HG03457 (cell line): Measurements from ENCODE around the gene P4HA2.

Experiments
- ATAC-seq: cut with Tn5 transposase; IDR thresholded peaks from one replicate; pipeline ENCODE4 v1.9.1; 2021; ENCODE audit warnings: moderate number of reproducible peaks; ENCODE audit not compliant: unreplicated experiment

Gene P4HA2

DNA sequence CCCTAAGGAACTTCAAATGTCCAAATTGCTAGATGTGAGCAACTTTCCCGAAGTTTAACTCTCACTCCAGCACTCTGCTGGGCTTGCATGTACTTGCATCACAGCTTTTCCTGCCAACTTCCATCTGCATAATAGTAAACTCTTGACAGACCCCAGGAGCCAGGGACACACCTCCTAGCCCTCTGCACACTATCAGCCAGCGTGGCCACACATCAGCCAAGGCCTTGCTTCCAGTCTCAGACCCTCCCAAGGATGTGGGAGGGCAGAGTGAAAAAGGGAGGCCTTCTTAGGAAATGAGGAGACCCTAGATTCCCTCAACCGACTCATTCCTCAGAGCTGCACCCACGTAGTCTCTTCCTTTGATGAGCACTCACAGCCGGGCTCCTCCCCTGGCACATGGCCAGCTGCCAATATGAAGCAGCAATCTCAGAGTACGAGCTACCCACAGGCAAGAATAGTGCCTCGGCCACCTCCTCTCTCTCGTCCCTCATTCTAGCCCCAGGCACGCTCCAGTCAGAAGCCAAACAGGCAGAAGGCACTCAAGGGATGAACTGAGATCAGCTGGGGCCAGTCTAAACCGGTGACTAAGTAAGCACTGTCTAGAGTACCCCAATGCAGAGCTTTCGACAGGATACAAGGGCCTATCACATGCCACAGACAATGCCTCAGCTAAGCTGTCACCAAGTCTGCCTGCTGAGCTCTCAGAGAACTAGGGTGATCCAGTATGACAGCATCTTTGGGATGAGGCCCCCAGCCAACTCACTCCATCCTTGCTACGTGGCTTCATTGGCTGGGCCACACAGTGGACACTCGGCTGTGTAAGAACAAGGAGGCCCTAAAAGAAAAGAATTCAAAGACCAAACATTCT is 2.3 kb downstream of the P4HA2 start:
- no peak for ATAC-seq

GRCh38 chr5:132224716-132225115 is 2.9 kb downstream of the P4HA2 start:
- ATAC-seq, result no peak

DNA sequence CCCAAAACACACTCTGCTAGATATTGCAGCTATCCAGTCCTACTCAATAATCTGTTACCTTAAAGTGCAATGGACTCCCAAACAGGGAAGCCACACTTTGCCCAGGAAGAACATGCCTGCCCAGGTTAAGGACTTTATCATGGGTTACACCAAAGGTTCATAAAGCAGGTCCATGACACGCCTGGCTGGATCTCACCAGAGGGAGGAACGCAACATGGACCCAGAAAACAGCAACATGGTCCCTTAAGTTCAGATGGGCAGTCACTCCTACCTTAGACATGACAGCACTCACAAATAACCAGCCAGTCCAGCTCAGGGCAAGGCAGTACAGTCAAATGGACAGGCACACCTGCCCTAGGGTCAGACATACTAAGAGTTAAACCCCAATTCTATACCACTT is 3.8 kb downstream of the P4HA2 start:
- ATAC-seq, result no peak

DNA sequence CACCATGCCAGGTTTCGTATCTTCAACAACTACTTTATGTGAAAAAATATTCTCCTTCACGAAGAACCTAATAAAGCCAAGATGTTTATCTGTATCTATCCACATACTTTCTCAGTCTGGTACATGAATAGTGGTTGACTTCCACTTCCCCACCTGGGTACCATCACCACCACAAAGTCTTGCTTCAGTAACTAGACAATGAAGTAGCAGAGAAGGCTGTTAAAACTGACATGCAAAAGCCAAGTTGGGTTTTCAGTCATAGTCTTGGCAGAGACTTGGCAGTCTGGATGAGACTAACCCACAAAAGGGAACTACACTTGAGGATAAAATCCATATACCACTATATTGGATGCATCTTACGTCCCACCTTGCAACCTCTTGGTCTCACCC is 5.0 kb downstream of the P4HA2 start:
- ATAC-seq, result peak; percentile 78

DNA sequence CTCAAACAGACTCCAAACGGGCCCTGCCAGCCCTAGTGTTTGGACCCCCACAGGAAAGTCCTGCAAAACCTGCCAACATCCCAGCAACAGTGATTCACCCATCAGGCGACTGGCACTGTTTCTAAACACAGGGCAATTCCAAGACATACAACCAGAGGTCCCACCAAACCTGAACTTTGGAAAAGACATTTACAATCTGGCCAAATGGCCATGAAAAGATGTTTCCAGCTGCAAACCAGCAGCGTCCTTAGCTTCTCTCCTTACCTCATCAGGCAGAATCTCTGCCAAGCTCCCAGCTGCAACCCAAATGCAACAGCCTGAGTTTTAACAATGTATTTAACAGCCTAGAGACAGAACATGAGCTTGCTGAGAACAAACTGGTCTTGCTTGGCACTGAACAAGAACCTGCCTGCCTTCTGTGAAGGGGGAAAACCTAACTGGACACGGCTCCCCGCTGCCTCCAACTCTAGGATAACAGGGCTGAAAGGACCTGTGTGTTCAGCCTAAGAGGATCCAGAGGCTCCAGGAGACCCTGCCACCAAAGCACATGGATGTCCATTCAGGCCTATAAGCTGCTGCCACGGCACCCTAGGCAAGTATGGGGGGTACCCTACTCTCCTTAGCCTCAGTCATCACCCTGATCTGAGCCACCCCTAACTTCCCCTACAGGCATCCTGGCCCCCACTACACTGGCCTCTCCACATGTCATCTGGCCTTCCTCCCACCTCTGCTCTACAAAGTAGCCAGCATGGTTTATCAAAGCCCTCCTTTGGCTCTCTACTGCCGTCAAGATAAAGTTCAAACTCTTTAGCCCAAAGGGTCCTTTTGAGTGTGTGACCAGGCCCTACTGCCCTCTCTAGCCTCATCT is 5.6 kb downstream of the P4HA2 start:
- no peak for ATAC-seq

- ATAC-seq, result no peak
Observed at GRCh38 chr5:132220491-132220890, 7.2 kb downstream of the P4HA2 start.

GRCh38 chr5:132219981-132220380 is 7.7 kb downstream of the P4HA2 start:
- no peak for ATAC-seq

- no peak for ATAC-seq
Observed at GRCh38 chr5:132219289-132219970, 8.2 kb downstream of the P4HA2 start.

GRCh38 chr5:132218321-132218720 is 9.3 kb downstream of the P4HA2 start:
- no peak for ATAC-seq

DNA sequence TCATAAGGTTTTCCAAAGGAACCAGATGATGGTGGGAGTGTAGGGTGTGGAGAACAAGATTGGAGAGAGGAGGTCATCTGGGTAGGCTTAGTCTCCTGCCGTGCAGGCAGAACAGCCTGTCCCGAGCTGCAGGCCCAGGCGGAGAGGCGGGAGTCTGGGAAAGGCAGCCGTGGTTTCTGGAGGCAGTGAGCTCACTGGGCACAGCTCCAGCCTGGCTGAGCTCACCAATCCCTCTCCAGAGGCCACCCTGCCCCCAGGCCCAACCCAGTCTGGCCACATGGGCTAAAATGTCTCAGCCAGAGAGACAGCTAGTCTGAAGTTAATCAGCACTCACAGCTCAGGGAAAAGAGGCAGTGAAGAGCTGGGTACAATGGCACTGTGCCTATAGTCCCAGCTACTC is 12.3 kb downstream of the P4HA2 start:
- ATAC-seq, result no peak

DNA sequence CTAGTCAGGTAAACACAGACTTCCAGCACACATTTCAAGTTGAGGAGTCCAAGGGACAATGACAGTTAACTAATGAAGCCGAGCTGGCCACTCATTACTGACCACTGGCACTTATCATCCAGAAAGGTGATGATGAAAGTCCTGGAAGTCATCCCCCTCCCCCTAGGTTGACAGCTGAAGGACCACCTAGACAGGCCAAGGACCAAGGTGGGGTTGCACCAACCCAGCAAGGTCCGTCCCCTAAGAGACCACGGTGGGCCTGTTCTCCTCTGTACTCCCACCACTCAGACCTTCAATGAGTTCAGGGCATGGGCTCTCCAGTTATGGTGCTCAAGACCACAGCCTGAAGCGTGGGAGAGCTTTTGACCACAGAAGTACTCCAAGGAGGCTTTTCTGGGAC is 13.2 kb downstream of the P4HA2 start:
- no peak for ATAC-seq

DNA sequence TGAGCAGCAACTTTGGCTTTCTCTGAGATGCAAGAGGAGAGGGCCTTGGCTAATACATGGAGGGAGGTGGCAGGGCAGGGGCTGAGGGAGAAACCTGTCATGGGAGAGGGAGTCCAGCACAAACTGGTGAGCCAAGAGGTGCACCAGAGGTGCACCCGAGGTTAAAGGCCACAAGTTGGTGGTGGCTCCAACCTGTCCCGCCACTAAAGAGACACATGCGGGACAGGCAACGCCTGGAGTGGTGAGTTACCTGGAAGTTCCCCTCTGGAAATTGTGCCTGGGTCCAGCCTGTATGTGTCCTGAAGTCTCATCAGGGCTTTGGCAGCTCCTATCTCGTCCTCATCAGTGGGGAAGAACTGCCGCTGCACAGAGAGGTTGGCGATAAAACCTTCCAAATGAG is 14.0 kb downstream of the P4HA2 start:
- ATAC-seq, result no peak

GRCh38 chr5:132211787-132212186 is 15.9 kb downstream of the P4HA2 start:
- no peak for ATAC-seq

- ATAC-seq, result no peak
Observed at GRCh38 chr5:132210944-132211343, 16.7 kb downstream of the P4HA2 start.

DNA sequence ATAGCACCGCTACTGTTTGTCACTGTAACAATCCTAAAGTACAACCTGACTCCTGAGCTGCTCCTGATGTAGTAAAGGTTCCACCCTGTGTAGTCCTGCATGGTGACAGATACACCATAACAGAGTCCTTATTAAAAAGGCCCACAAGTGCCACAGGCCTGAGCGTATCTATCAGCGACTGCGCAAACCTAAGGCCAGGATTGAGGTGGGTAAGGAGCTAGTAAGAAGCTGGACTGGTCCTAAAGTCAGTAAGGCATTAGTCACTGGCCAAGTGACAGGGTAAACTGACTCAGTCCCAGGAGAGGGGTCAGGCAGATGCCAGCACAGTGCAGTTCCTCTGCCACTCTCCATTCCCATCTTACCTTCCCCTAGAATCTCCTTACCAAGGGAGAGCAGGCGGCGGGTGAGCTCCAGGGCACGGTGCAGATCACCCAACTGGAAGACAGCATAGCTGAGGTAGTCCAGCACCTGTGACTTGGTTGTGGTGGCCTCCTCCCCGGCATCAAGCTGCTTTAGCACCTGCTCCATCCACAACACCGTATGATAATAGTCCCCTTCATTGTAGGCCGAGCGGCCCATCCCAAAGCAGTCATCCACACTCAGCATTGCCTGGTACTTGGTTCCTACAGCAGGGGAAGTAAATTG is 17.6 kb downstream of the P4HA2 start:
- no peak for ATAC-seq

GRCh38 chr5:132209131-132209530 is 18.5 kb downstream of the P4HA2 start:
- no peak for ATAC-seq

GRCh38 chr5:132207778-132208177 is 19.9 kb downstream of the P4HA2 start:
- no peak for ATAC-seq

- ATAC-seq, result no peak
Observed at GRCh38 chr5:132206782-132207181, 20.9 kb downstream of the P4HA2 start.

GRCh38 chr5:132205385-132206125 is 22.1 kb downstream of the P4HA2 start:
- ATAC-seq, result no peak
